ENCODE measurements around the gene CERS4. TPM values are rescaled to one million over a fixed set of nuclear protein-coding genes. Genes with fewer than 3 reads are reported as not detected.

The CERS4 gene
- total and polyA plus RNA-seq, 10 of the 15 experiments (the other 5 are each of a cell fraction or from before 2014, with no cell fraction given) = 0.34 to 62.1 (median 20.7) TPM

GRCh38 chr19:8256276-8257051 is 47.3 kb downstream of the CERS4 start:
- H3K36me3 ChIP-seq (ENCODE audit: control insufficient read depth in 2 of 2, insufficient read depth in 2 of 2, low read length in 1 of 2) = peaks cover 14 to 21% of the 10 kb centered on the region in 2 experiments; a peak in 3 of 4 replicates
- H3K27me3 ChIP-seq (replicated peaks in 1 of 2; ENCODE audit: control insufficient read depth in 2 of 2, insufficient read depth in 2 of 2, low read length in 1 of 2) = no peaks in the 10 kb centered on the region
- SMC1A ChIA-PET (ENCODE audit: uncharacterized antibody, unreplicated experiment) = interaction anchor here (0.6 kb wide), 2 partner anchors 70 to 128 kb away, joined by 3 to 5 read pairs; no protein-coding TSS in a partner anchor
- intact Hi-C loops (cut with micrococcal nuclease; ENCODE audit: unreplicated experiment) = no loop called here
- POLR2A ChIA-PET = interaction anchor here (0.6 kb wide), 1 partner anchor 46 kb away, joined by 3 read pairs; no protein-coding TSS in a partner anchor
- no peak overlapping the region for H3K4me3 ChIP-seq
- no peak for DNase-seq (ENCODE audit: low read depth, low spot score)
- in situ Hi-C loops (cut with MboI) = loop anchor here (10.0 kb wide), 2 partner anchors 242 to 312 kb away; partner anchors contain the start of gene TIMM44
- no peak overlapping the region for H2AFZ ChIP-seq (ENCODE audit: control insufficient read depth, low read depth, low read length)
- no peaks in the 10 kb centered on the region for H3K4me1 ChIP-seq (ENCODE audit: control insufficient read depth, insufficient read depth, low read length)
- RAD21 ChIA-PET (ENCODE audit: unreplicated experiment) = interaction anchor here (0.5 to 1.4 kb wide), 2 partner anchors 86 to 98 kb away, joined by 4 read pairs; no protein-coding TSS in a partner anchor
- H3K4me2 ChIP-seq (ENCODE audit: control insufficient read depth, insufficient read depth) = no peak overlapping the region
- WGBS (ENCODE audit: insufficient coverage, insufficient replicate concordance, low lambda C conversion rate, missing lambda C conversion rate) = 97% methylated on average over 15 of the region's 15 CpGs
- H3K9me3 ChIP-seq (replicated peaks; ENCODE audit: control insufficient read depth, insufficient read depth, low read length) = no peaks in the 10 kb centered on the region
- H3K79me2 ChIP-seq (ENCODE audit: control insufficient read depth, insufficient read depth, low read length) = no peaks in the 10 kb centered on the region
- no peak for FAIRE-seq
- no peak overlapping the region for H3K27ac ChIP-seq (ENCODE audit: control insufficient read depth, insufficient read depth)
- no peak for ATAC-seq
- H4K20me1 ChIP-seq (ENCODE audit: control insufficient read depth, insufficient read depth) = no peaks in the 10 kb centered on the region
- BruUV-seq (replicated peaks) = no TSS peak
- CTCF ChIA-PET = interaction anchor here (0.9 to 1.5 kb wide), 3 partner anchors 98 to 313 kb away, joined by 4 to 6 read pairs (median 5); partner anchors contain the start of gene TIMM44
- H3K9ac ChIP-seq (ENCODE audit: control insufficient read depth, insufficient read depth, low read length) = no peak overlapping the region
- TF ChIP-seq SIN3A (IDR thresholded peaks at IDR 0.05; ENCODE audit: low read depth, low read length) (no peak), EGR1 (IDR thresholded peaks at IDR 0.05; ENCODE audit: borderline replicate concordance in 1 of 2, low read depth in 2 of 2, low read length in 2 of 2) (no peak), MAX (IDR thresholded peaks at IDR 0.05; ENCODE audit: low read depth, low read length) (no peak), POLR2AphosphoS5 (IDR thresholded peaks at IDR 0.05; ENCODE audit: low read length) (no peak), ZBED1 (IDR thresholded peaks at IDR 0.05; ENCODE audit: borderline replicate concordance) (no peak), CTCF (IDR thresholded peaks at IDR 0.05 in 2 of 3, conservative IDR thresholded peaks at IDR 0.05 in 1 of 3; ENCODE audit: control insufficient read depth in 2 of 3, extremely low read depth in 1 of 3, insufficient read depth in 1 of 3, low read depth in 3 of 3, low read length in 3 of 3) (no peak), IRF4 (IDR thresholded peaks at IDR 0.05; ENCODE audit: low read depth, low read length) (no peak), PRDM15 (CRISPR knock-in tag; IDR thresholded peaks at IDR 0.05) (no peak), ZBTB40 (IDR thresholded peaks at IDR 0.05; ENCODE audit: borderline replicate concordance) (no peak), FOXK2 (IDR thresholded peaks at IDR 0.05) (no peak), RFX5 (IDR thresholded peaks at IDR 0.05; ENCODE audit: low read depth, low read length) (no peak), WRNIP1 (IDR thresholded peaks at IDR 0.05; ENCODE audit: borderline replicate concordance, low read depth, low read length) (no peak)
